DOHH2 (cell line): Measurements from ENCODE around the gene GPX7.

ENCODE experiments used
- H3F3A ChIP-seq: fragments of 200-600 bp; sonication (generic), shearing (Covaris generic); 2 replicates; pipeline ENCODE4 v1.6.0; 2016; ENCODE audit warnings: antibody characterized with exemption, mild to moderate bottlenecking; ENCODE audit not compliant: control insufficient read depth, insufficient read depth
- H3K27ac ChIP-seq: fragments of 200-600 bp; sonication (generic); 2 replicates; pipeline ENCODE4 v1.5.1; 2014; ENCODE audit warnings: low read depth, mild to moderate bottlenecking, low read length, moderate library complexity
- H3K27me3 ChIP-seq: fragments of 200-600 bp; sonication (generic); 2 replicates; pipeline ENCODE4 v1.6.1; 2014; ENCODE audit warnings: mild to moderate bottlenecking, low read length, mixed read lengths; ENCODE audit not compliant: control insufficient read depth
- H3K36me3 ChIP-seq: fragments of 200-600 bp; sonication (generic); 2 replicates; pipeline ENCODE4 v1.6.1; 2014; ENCODE audit warnings: mild to moderate bottlenecking, low read length, moderate library complexity, mixed read lengths; ENCODE audit not compliant: control insufficient read depth
- H3K4me1 ChIP-seq: fragments of 200-600 bp; sonication (generic); 2 replicates; pipeline ENCODE4 v1.6.1; 2014; ENCODE audit warnings: mild to moderate bottlenecking, low read length, mixed read lengths; ENCODE audit not compliant: control insufficient read depth
- H3K4me2 ChIP-seq: fragments of 200-600 bp; sonication (generic); 2 replicates; pipeline ENCODE4 v1.6.0; 2014; ENCODE audit warnings: mild to moderate bottlenecking, low read length, moderate library complexity
- H3K4me3 ChIP-seq: fragments of 200-600 bp; sonication (generic); 2 replicates; pipeline ENCODE4 v1.5.1; 2014; ENCODE audit warnings: mild to moderate bottlenecking, low read length, mixed read lengths
- H3K79me2 ChIP-seq: fragments of 200-600 bp; sonication (generic); 2 replicates; pipeline ENCODE4 v1.6.1; 2014; ENCODE audit warnings: mild to moderate bottlenecking, low read length, mixed read lengths; ENCODE audit not compliant: control insufficient read depth
- H3K9me2 ChIP-seq: fragments of 200-600 bp; sonication (generic); replicated peaks from 2 replicates; pipeline ENCODE4 v1.6.1; 2014; ENCODE audit warnings: mild to moderate bottlenecking, low read length, mixed read lengths; ENCODE audit not compliant: control insufficient read depth
- H3K9me3 ChIP-seq: fragments of 200-600 bp; sonication (generic); 2 replicates; pipeline ENCODE4 v1.6.1; 2014; ENCODE audit warnings: antibody characterized with exemption, low read length, mixed read lengths; ENCODE audit not compliant: control insufficient read depth, insufficient read depth
- H4K20me1 ChIP-seq: fragments of 200-600 bp; sonication (generic); 2 replicates; pipeline ENCODE4 v1.6.0; 2014; ENCODE audit warnings: low read depth, mild to moderate bottlenecking, antibody characterized with exemption, low read length, moderate library complexity; ENCODE audit not compliant: control insufficient read depth, insufficient read depth
- CTCF ChIP-seq: fragments of 200-600 bp; sonication (generic); IDR thresholded peaks from one replicate; pipeline ENCODE4 v1.5.1; 2014; ENCODE audit warnings: antibody characterized with exemption, mild to moderate bottlenecking, low read depth, low read length; ENCODE audit not compliant: poor library complexity, severe bottlenecking
- EZH2phosphoT487 ChIP-seq: fragments of 200-600 bp; sonication (generic); IDR thresholded peaks from 2 replicates; pipeline ENCODE4 v1.6.1; 2017; ENCODE audit warnings: borderline replicate concordance, mild to moderate bottlenecking, antibody characterized with exemption, low read length, moderate library complexity, mixed read lengths

The GPX7 gene

GRCh38 chr1:52585474-52585873, 16.7 kb upstream of the GPX7 start:
- no peaks in the 10 kb centered on the region for H3K36me3 ChIP-seq

GRCh38 chr1:52588027-52588426, 14.1 kb upstream of the GPX7 start:
- no peak overlapping the region for H3K4me3 ChIP-seq

More at GRCh38 chr1:52585474-52585873, 16.7 kb upstream of the GPX7 start:
- H3K27ac ChIP-seq = no peak overlapping the region
- H3F3A ChIP-seq = no peaks in the 10 kb centered on the region
- H3K9me2 ChIP-seq = no peaks in the 10 kb centered on the region
- H3K4me3 ChIP-seq = no peak overlapping the region
- no peaks in the 10 kb centered on the region for H3K9me3 ChIP-seq
- H4K20me1 ChIP-seq = no peaks in the 10 kb centered on the region
- H3K27me3 ChIP-seq = no peaks in the 10 kb centered on the region
- peaks cover 12% of the 10 kb centered on the region for H3K4me1 ChIP-seq
- H3K79me2 ChIP-seq = no peaks in the 10 kb centered on the region
- TF ChIP-seq CTCF (no peak), EZH2phosphoT487 (no peak)
- no peak overlapping the region for H3K4me2 ChIP-seq

GRCh38 chr1:52588535-52588934, 13.6 kb upstream of the GPX7 start:
- no peaks in the 10 kb centered on the region for H3K9me3 ChIP-seq
- H3K4me3 ChIP-seq = no peak overlapping the region
- H4K20me1 ChIP-seq = no peaks in the 10 kb centered on the region
- no peaks in the 10 kb centered on the region for H3K36me3 ChIP-seq
- no peaks in the 10 kb centered on the region for H3K9me2 ChIP-seq
- H3K4me2 ChIP-seq = no peak overlapping the region
- H3K27ac ChIP-seq = no peak overlapping the region
- peaks cover 33% of the 10 kb centered on the region for H3K4me1 ChIP-seq
- TF ChIP-seq EZH2phosphoT487 (no peak), CTCF (no peak)
- no peaks in the 10 kb centered on the region for H3K27me3 ChIP-seq
- peaks cover 12% of the 10 kb centered on the region for H3F3A ChIP-seq
- no peaks in the 10 kb centered on the region for H3K79me2 ChIP-seq

More at GRCh38 chr1:52588027-52588426, 14.1 kb upstream of the GPX7 start:
- Histone ChIP-seq H4K20me1 (no peaks in the 10 kb centered on the region), H3K4me2 (no peak overlapping the region), H3K4me1 (peaks cover 28% of the 10 kb centered on the region), H3K9me3 (no peaks in the 10 kb centered on the region), H3K79me2 (no peaks in the 10 kb centered on the region), H3K9me2 (no peaks in the 10 kb centered on the region), H3K36me3 (no peaks in the 10 kb centered on the region), H3K27me3 (no peaks in the 10 kb centered on the region), H3K27ac (no peak overlapping the region), H3F3A (peaks cover 7% of the 10 kb centered on the region)
- no peak for TF ChIP-seq CTCF
- TF ChIP-seq EZH2phosphoT487 = no peak
